GM08714 (cell line): ENCODE measurements around the gene PHF20.

Experiments used
- H3K4me3 ChIP-seq: fragments of 200-500 bp; sonication (Bioruptor generic); 2 replicates; pipeline ENCODE4 v1.5.1; 2014; ENCODE audit warnings: mild to moderate bottlenecking, low read length, inconsistent platforms
- ZNF274 ChIP-seq: IDR thresholded peaks from 2 replicates; pipeline ENCODE4 v1.6.1; 2012; ENCODE audit warnings: mild to moderate bottlenecking, low read depth, low read length

PHF20 gene

GRCh38 chr20:35788796-35789195, 17.0 kb downstream of the PHF20 start:
- no peak overlapping the region for H3K4me3 ChIP-seq
- TF ChIP-seq ZNF274, result no peak

GRCh38 chr20:35791097-35791496, 19.3 kb downstream of the PHF20 start:
- no peak for TF ChIP-seq ZNF274

DNA sequence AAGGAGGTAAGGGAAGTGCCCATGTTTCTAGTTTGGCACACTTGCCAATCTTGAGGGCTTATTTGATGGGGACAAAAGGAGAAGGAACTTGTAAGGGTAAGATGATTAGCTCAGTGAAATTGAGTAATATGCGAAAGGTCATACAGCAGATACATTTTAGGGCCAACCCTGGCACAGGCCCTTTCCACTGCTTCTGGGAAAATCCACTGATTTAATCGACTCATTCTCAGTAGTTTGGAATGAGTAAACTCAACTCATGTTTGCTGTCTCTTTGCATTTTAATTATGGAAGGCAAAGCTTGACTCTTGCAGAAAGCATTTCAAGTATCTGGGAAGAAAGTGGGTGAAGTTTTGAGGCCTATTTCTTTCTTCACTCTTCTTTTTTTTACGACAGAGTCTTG, 20.0 kb downstream of the PHF20 start:
- TF ChIP-seq ZNF274, result no peak
- no peak overlapping the region for H3K4me3 ChIP-seq

More at GRCh38 chr20:35791097-35791496, 19.3 kb downstream of the PHF20 start:
- H3K4me3 ChIP-seq, result no peak overlapping the region

- no peak overlapping the region for H3K4me3 ChIP-seq
- TF ChIP-seq ZNF274, result no peak
Observed at GRCh38 chr20:35792740-35793139, 20.9 kb downstream of the PHF20 start.

- no peak for TF ChIP-seq ZNF274
- no peak overlapping the region for H3K4me3 ChIP-seq
Observed at GRCh38 chr20:35796571-35796970, 24.8 kb downstream of the PHF20 start.

DNA sequence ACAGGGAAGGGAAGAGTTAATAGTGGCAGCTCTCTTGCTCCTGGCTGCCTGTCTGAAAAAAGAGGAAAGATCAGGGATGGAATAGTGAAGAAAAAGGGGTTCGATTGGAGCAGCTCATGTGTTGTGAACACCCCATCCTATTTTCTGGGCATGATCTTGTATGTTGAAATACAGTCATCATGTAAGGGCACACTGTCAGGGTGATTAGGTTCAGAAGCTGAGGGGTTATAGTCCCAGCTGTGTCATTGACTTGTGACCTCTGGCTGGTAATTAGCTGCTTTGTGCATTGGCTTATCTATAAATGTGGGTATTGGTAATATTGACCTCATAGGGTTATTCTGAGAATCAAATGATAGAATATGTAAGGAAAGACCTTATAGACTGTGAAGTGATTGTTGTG, 30.1 kb downstream of the PHF20 start:
- no peak for TF ChIP-seq ZNF274
- no peak overlapping the region for H3K4me3 ChIP-seq

- TF ChIP-seq ZNF274, result no peak
Observed at GRCh38 chr20:35806075-35806474, 34.3 kb downstream of the PHF20 start.

DNA sequence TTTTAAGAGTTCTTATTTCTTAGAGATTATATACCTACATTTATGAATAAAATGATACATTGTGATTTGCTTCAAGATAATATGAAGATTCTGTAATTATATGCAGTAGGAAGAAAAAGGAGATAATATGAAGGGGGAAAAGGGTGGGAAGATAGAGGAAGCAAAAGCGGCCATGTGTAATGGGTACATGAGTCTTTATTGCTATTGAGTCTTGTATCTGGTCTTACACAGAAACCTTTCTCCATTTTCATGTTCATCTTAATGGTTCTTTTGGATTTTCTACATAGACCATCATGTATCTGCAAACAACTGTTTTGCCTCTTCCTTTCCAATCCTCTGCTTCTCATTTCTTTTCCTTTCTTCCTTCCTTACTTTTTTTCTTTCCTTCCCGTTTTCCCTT, 36.1 kb downstream of the PHF20 start:
- TF ChIP-seq ZNF274, result no peak
- no peak overlapping the region for H3K4me3 ChIP-seq

More at GRCh38 chr20:35806075-35806474, 34.3 kb downstream of the PHF20 start:
- no peak overlapping the region for H3K4me3 ChIP-seq

DNA sequence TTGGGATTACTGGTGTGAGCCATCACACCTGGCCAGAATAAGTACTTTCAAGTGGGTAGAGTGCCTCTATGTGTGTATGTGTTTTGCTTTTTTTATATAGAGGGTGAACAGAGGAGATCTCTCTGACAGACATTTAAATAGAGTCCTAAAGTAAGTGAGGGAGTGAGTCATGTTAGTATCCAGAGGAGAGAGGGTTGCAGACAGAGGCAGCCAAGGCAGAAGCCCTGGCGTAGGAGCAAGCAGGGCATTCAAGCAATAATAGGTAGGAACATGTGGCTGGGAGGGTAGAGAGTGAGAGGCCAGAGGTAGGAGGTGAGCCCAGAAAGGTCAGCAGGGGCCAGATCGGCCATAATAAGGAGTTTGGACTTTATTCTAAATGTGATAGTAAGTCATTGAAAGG, 48.9 kb downstream of the PHF20 start:
- TF ChIP-seq ZNF274, result no peak
- H3K4me3 ChIP-seq, result no peak overlapping the region

GRCh38 chr20:35821807-35822242, 50.0 kb downstream of the PHF20 start:
- TF ChIP-seq ZNF274, result no peak
- no peak overlapping the region for H3K4me3 ChIP-seq

DNA sequence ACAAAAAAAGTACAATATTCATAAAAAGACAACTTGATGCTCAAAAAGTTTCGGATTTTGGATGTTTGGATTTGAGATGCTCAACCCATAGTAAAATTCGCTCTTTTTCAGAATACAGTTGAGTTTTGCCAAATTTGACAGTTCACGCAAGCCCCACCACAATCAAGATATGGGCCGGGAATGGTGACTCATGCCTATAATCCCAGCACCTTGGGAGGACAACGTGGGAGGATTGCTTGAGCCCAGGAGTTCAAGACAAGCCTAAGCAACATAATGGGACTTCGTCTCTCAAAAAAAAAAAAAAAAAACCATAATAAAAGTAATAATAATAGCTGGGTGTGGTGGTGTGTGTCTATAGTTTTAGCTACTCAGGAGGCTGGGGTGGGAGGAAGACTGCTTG, 51.3 kb downstream of the PHF20 start:
- no peak overlapping the region for H3K4me3 ChIP-seq
- TF ChIP-seq ZNF274, result no peak

DNA sequence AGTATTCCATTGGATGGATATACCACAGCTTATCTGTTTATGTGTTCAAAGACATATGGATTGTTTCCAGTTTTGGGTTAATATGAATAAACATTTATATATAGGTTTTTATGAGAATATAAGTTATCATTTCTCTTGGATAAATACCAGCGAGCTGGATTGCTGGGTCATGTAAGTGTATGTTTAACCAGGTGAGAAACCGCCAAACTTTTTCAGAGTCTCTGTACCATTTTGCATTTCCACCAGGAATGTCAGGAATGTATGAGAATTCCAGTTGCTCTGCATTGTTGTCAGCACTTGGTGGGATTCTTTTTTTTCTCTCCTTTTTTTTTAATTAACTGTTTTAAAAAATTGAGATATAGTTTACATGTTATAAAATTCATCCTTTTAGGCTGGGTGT, 52.1 kb downstream of the PHF20 start:
- no peak overlapping the region for H3K4me3 ChIP-seq
- no peak for TF ChIP-seq ZNF274

- TF ChIP-seq ZNF274, result no peak
- H3K4me3 ChIP-seq, result no peak overlapping the region
Observed at GRCh38 chr20:35826397-35826998, 54.7 kb downstream of the PHF20 start.

GRCh38 chr20:35828434-35828833, 56.6 kb downstream of the PHF20 start:
- TF ChIP-seq ZNF274, result no peak
- no peak overlapping the region for H3K4me3 ChIP-seq

GRCh38 chr20:35828916-35829315, 57.1 kb downstream of the PHF20 start:
- no peak overlapping the region for H3K4me3 ChIP-seq
- no peak for TF ChIP-seq ZNF274

DNA sequence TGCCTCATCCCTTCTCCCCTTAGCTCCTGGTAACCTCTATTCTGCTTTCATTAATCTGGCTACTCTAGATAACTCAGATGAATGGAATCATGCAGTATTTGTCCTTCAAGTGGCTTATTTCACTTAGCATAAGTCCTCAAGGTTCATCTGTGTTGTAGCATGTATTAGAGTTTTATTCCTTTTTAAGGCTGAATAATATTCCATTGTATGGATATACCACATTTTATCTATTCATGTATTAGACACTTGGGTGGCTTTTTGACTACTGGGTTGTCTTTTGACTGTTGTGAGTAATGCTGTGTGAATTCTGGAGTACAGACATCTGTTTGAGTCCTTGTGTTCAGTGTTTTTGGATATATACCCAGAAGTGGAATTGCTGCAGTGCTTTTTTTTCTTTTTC, 58.4 kb downstream of the PHF20 start:
- no peak for TF ChIP-seq ZNF274

More for the DNA sequence above, 58.4 kb downstream of the PHF20 start:
- H3K4me3 ChIP-seq, result no peak overlapping the region
